OCI-LY1 (cell line): ENCODE data around the gene RNF175.

Source experiments
- CTCF ChIP-seq: fragments of 200-600 bp; sonication (generic), shearing (Covaris generic); IDR thresholded peaks from 2 replicates; pipeline ENCODE4 v1.5.1; 2017; ENCODE audit warnings: mild to moderate bottlenecking, antibody characterized with exemption, low read length, moderate library complexity, mixed read lengths
- EZH2 ChIP-seq: fragments of 200-600 bp; sonication (generic), shearing (Covaris generic); IDR thresholded peaks from 2 replicates; pipeline ENCODE4 v1.8.0; 2017; ENCODE audit warnings: borderline replicate concordance, mixed run types, mild to moderate bottlenecking, antibody characterized with exemption, low read length, moderate library complexity, mixed read lengths

- no peak for TF ChIP-seq CTCF
- TF ChIP-seq EZH2, result no peak
Measured at GRCh38 chr4:153668647-153669046, 91.2 kb downstream of the RNF175 start.
